ENCODE measurements around the gene CKS2. TPM values are rescaled to one million over a fixed set of nuclear protein-coding genes. Genes with fewer than 3 reads are reported as not detected.

The CKS2 gene
- total RNA-seq, 2 donors from 2014 or later: 11.9 to 18.1 TPM

DNA sequence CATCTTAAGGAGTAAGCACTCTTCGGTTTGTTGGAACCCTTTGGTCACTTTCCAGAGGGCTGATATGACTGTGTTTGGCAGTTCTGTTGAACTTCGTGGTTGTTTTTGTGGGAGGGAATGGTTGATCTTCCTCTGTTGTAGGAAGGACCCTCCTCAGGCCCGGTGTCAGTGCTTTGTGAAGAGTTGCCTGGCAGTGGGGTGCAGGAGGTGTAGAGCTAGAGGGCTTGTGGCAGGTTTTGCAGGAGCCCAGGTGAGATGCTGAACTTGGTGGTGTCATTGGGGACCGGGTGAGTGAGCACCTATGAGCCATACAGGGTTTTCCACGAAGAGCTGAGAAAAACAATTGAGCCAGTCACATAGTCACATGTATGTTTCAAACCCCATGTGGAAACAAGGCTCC, 34.5 kb downstream of the CKS2 start:
- peaks cover 23% of the 10 kb centered on the region for H3K4me1 Mint-ChIP-seq
- ATAC-seq (no peak), DNase-seq (no peak)
- H3K27ac Mint-ChIP-seq: peak overlapping the region; percentile 79
- H3K9me3 ChIP-seq (ENCODE audit: control insufficient read depth, low read length, poor library complexity, severe bottlenecking): no peaks in the 10 kb centered on the region
- peaks cover 24% of the 10 kb centered on the region for H3K36me3 Mint-ChIP-seq (ENCODE audit: low read depth)
- H3K4me3 Mint-ChIP-seq: no peak overlapping the region
- H3K27me3 Mint-ChIP-seq: no peaks in the 10 kb centered on the region

DNA sequence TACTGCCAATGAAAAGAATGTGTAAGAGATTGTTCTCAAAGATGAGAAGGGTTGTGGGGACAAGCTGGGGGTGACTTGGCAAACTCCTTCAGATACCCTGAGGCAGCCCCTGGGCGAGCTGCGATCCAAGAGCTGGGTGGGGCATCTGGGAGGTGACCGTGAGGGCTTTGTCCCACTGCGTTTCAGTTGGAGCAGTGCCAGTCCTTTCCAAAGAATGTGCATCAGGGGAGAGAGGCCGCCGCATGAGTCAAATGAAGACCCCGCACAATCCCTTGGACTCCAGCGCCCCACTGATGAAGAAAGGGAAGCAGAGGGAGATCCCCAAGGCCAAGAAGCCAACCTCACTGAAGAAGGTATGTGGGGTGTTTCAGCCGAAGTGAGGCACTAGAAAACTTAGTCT, 35.7 kb downstream of the CKS2 start:
- H3K4me1 Mint-ChIP-seq: peaks cover 29% of the 10 kb centered on the region
- no peak overlapping the region for H3K27ac Mint-ChIP-seq
- no peaks in the 10 kb centered on the region for H3K27me3 Mint-ChIP-seq
- DNase-seq: no peak
- H3K9me3 ChIP-seq (ENCODE audit: control insufficient read depth, low read length, poor library complexity, severe bottlenecking): no peaks in the 10 kb centered on the region
- no peak for ATAC-seq
- no peak overlapping the region for H3K4me3 Mint-ChIP-seq
- peaks cover 27% of the 10 kb centered on the region for H3K36me3 Mint-ChIP-seq (ENCODE audit: low read depth)

DNA sequence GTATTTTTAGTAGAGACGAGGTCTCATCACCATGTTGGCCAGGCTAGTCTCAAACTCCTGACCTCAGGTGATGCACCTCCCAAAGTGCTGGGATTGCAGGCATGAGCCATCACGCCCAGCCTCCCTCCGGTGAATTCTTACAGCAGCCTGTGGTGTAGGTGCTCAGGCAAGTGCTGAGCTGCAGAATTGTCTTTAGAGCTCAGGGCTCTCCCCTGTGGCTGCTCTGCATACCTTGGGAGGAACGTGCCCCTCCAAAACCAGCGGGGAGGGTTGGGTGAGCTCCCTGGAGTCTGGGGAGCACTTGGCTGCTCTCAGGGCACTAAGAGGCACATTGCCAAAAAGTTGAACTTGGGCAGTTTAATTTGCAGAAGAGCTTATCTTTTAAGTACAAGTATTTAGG, 36.7 kb downstream of the CKS2 start:
- Mint-ChIP-seq H3K4me1 (peaks cover 34% of the 10 kb centered on the region), H3K36me3 (ENCODE audit: low read depth) (peaks cover 22% of the 10 kb centered on the region), H3K27me3 (no peaks in the 10 kb centered on the region), H3K27ac (no peak overlapping the region), H3K4me3 (no peak overlapping the region)
- no peaks in the 10 kb centered on the region for H3K9me3 ChIP-seq (ENCODE audit: control insufficient read depth, low read length, poor library complexity, severe bottlenecking)
- ATAC-seq (no peak), DNase-seq (no peak)

DNA sequence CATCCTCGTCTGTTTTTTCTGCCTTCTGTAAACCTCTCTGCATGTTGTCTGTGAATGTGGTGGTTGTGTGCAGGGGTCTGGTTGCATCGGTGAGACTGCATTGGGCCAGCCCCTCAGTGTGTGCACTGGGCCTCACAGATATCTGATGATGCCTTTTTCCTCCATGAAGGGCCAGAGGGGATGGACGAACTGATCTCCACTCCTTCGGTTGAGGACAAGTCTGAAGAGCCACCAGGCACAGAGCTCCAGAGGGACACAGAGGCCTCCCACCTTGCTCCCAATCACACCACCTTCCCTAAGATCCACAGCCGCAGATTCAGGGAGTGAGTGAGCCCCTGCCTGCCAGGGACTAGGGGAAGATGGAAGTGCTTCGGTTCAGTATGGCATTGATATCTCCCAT, 38.6 kb downstream of the CKS2 start:
- H3K27ac Mint-ChIP-seq: peak overlapping the region; percentile 65
- no peaks in the 10 kb centered on the region for H3K27me3 Mint-ChIP-seq
- H3K36me3 Mint-ChIP-seq (ENCODE audit: low read depth): peaks cover 12% of the 10 kb centered on the region

DNA sequence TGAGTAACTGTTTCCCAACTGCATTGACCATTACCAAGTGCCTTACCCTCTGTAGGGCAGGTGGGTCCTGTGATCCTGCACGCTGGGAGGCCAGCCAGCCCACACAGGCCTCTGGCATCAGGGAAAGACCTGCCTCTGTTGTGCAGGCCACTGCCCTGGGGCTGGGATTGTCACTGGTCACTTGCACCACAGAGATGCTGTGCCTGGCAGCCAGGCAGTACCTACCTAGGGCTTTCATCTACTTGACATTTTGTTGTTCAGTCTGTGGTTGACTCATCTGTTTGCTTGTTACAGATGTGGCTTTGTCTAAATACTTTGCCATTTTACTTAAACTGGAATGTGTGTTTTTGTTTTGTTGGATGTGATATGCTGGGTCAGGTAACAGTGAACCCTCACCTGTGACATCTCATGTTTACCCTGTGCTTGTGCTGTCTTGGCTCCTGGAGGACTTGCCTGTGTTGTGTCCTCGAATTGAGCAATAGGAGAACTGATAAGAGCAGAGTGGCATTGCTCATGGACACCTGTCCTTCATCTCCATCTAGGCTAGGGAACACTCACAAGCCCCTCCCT, 40.1 kb downstream of the CKS2 start:
- H3K27ac Mint-ChIP-seq: peak overlapping the region; percentile 89
- ATAC-seq: no peak
- H3K9me3 ChIP-seq (ENCODE audit: control insufficient read depth, low read length, poor library complexity, severe bottlenecking): no peaks in the 10 kb centered on the region
- peaks cover 25% of the 10 kb centered on the region for H3K4me1 Mint-ChIP-seq
- H3K27me3 Mint-ChIP-seq: no peaks in the 10 kb centered on the region
- peaks cover 7% of the 10 kb centered on the region for H3K36me3 Mint-ChIP-seq (ENCODE audit: low read depth)
- DNase-seq: no peak
- no peak overlapping the region for H3K4me3 Mint-ChIP-seq

More for the DNA sequence above, 38.6 kb downstream of the CKS2 start:
- peaks cover 30% of the 10 kb centered on the region for H3K4me1 Mint-ChIP-seq
- DNase-seq (no peak), ATAC-seq (no peak)
- H3K9me3 ChIP-seq (ENCODE audit: control insufficient read depth, low read length, poor library complexity, severe bottlenecking): no peaks in the 10 kb centered on the region
- H3K4me3 Mint-ChIP-seq: no peak overlapping the region

DNA sequence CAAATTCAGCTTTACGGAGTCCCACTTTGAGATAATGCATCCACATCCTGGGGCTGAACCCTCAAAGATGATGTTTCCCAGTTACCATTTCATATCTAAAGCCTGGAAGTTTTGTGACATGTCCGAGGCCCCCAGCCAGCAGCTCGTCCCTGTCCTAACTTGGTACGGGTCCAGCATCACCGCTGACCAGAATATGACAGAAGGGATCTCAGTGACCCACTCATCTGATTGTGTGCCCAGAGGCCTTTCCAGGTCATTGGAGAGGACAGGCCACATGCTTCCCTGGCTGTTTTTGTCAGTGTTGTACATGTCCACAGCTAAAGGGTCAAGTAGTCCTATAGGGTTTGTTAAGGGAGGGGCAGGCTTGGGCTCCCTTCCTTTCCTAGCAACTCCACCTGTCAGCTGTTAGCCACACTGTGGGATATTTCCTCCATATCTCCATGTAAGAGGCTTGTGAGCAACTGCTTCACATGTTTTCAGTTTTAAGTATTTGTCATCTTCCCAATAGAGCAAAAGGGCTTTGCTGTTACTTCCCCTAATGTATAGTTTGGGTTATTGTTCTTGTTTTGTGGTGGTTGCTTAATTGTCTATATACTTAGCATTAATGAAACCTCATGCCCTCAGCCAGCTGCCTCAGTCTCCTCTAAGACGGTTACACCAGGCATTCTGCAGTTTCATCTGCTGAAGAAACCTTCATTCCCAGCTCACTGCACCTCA, 40.7 kb downstream of the CKS2 start:
- no peak for DNase-seq
- H3K27me3 Mint-ChIP-seq: no peaks in the 10 kb centered on the region
- peaks cover 29% of the 10 kb centered on the region for H3K4me1 Mint-ChIP-seq
- no peak for ATAC-seq
- peaks cover 7% of the 10 kb centered on the region for H3K36me3 Mint-ChIP-seq (ENCODE audit: low read depth)
- peak overlapping the region; percentile 73 for H3K4me3 Mint-ChIP-seq
- no peaks in the 10 kb centered on the region for H3K9me3 ChIP-seq (ENCODE audit: control insufficient read depth, low read length, poor library complexity, severe bottlenecking)
- peak overlapping the region; percentile 89 for H3K27ac Mint-ChIP-seq

DNA sequence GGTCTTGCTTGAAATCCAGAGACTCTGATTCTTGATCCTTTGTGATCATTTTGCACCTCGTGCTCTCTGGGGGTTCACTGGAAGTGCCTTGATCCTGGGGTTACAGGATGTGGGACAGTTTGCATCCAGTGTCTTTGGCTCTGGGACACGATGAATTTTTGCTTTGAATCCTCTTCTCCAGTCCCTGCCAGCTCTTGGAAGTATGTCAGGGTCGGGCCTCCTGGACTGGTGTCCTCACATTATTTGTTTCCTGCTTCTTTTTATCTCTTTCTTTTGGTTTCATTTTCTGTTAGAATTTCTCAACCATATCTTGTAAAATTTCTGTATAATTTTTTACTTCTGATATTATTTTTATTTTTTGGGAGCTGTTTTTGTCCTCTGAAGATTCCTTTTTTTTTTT, 41.5 kb downstream of the CKS2 start:
- peak overlapping the region; percentile 89 for H3K27ac Mint-ChIP-seq
- H3K4me3 Mint-ChIP-seq: peak overlapping the region; percentile 73
- H3K27me3 Mint-ChIP-seq: no peaks in the 10 kb centered on the region
- no peak for ATAC-seq
- H3K4me1 Mint-ChIP-seq: peaks cover 32% of the 10 kb centered on the region
- no peaks in the 10 kb centered on the region for H3K9me3 ChIP-seq (ENCODE audit: control insufficient read depth, low read length, poor library complexity, severe bottlenecking)
- peaks cover 7% of the 10 kb centered on the region for H3K36me3 Mint-ChIP-seq (ENCODE audit: low read depth)
- no peak for DNase-seq

DNA sequence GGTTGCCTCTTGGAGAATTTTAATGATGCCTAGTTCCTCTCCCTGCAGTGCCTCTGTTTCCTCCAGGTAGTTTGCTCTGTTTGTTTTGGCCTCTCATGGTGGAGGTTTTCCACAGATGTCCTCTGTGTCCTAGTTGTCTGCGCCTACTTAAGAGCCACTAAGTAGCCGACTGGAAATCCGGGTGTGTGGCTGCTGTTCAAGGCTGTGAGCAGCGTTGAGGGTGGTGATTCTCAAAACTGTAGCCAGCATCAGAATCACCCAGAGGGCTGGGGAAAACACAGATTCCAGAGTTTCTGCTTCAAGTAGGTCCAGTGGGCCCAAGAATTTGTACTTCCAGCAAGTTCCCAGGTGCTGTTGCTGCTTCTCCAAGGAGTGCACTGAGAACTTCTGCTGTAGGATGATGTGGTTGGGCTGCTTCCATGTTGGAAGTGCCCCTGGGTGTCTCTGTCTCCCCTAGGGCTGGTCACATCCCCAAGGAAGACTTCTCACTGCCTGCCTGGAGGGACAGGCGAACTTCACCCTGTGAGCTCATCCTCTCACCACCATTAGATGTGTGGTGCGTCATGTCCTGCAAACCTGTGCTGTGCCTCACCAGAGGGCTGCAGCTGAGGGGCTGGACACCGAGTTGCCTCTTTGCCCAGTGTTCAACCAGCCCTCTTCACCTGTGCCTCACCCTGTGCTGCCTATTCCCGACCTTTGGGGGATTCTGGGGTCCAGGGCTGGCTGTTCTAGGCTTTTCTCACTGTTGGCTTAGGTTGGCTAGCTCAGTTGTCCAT, 42.1 kb downstream of the CKS2 start:
- no peaks in the 10 kb centered on the region for H3K9me3 ChIP-seq (ENCODE audit: control insufficient read depth, low read length, poor library complexity, severe bottlenecking)
- H3K36me3 Mint-ChIP-seq (ENCODE audit: low read depth): peaks cover 9% of the 10 kb centered on the region
- H3K4me1 Mint-ChIP-seq: peaks cover 32% of the 10 kb centered on the region
- ATAC-seq (no peak), DNase-seq (no peak)
- peak overlapping the region; percentile 89 for H3K27ac Mint-ChIP-seq
- H3K4me3 Mint-ChIP-seq: peak overlapping the region; percentile 73
- H3K27me3 Mint-ChIP-seq: no peaks in the 10 kb centered on the region

DNA sequence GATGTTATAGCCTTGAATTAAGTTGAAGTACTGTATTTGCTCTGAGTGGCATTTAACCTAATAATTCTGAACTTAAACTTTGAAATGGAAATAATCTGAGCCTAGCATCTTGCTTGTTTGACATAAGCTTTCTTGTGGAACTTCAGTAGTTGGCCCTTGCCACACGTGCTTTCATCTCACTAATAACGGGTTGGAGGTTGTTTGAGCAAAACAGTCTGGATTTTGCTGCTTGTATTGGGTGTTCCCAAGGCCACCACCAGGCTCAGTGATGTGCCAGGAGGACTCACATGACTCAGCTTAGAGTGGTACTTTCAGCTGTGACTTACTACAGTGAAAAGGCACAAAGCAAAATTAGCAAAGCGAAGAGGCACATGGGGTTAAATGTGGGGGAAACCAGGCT, 43.0 kb downstream of the CKS2 start:
- peak overlapping the region; percentile 89 for H3K27ac Mint-ChIP-seq
- no peak overlapping the region for H3K4me3 Mint-ChIP-seq
- peaks cover 9% of the 10 kb centered on the region for H3K36me3 Mint-ChIP-seq (ENCODE audit: low read depth)
- ATAC-seq (no peak), DNase-seq (no peak)
- H3K9me3 ChIP-seq (ENCODE audit: control insufficient read depth, low read length, poor library complexity, severe bottlenecking): no peaks in the 10 kb centered on the region
- H3K27me3 Mint-ChIP-seq: no peaks in the 10 kb centered on the region
- H3K4me1 Mint-ChIP-seq: peaks cover 31% of the 10 kb centered on the region

DNA sequence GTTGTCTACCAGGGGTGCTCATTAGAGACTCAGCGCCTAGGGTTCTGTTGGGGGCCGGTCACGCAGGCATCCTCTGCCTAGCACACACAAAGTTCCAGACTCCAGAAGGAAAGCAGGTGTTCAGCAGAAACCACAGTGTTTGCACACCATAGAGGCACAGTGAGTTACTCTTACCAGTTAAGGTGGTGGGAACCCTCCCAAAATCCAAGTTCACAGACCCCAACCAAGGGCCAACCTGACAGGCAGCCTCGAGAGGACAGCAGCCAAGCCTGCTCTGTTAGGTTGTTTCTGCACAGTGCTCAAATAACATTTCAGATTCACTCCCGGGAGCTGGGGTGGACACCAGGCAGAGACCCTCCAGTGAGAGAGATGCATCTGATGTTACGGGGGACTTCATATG, 43.5 kb downstream of the CKS2 start:
- H3K27me3 Mint-ChIP-seq: no peaks in the 10 kb centered on the region
- H3K9me3 ChIP-seq (ENCODE audit: control insufficient read depth, low read length, poor library complexity, severe bottlenecking): no peaks in the 10 kb centered on the region
- ATAC-seq: no peak
- peaks cover 30% of the 10 kb centered on the region for H3K4me1 Mint-ChIP-seq
- peak overlapping the region; percentile 25 for H3K4me3 Mint-ChIP-seq
- H3K27ac Mint-ChIP-seq: peak overlapping the region; percentile 89
- no peak for DNase-seq
- peaks cover 9% of the 10 kb centered on the region for H3K36me3 Mint-ChIP-seq (ENCODE audit: low read depth)

DNA sequence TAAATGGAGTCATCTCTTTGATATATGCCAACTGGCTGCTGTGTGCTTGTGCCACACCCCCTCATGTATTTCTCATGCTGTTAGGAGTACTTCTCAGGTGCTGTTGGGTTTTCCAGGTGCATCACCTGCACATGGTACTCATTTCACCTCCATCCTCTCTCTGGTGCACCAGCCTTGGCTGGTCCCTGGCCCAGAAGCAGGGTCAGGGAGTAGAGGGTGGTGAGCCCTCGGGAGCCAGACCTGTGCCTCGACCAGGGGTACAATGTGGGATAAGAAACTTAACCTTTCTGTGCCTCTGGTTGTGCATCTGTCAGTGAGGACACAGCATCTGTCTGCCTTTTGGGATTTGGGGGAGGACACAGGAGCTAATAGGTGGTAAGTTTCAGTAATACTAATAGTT, 45.8 kb downstream of the CKS2 start:
- no peak for ATAC-seq
- H3K27ac Mint-ChIP-seq: no peak overlapping the region

DNA sequence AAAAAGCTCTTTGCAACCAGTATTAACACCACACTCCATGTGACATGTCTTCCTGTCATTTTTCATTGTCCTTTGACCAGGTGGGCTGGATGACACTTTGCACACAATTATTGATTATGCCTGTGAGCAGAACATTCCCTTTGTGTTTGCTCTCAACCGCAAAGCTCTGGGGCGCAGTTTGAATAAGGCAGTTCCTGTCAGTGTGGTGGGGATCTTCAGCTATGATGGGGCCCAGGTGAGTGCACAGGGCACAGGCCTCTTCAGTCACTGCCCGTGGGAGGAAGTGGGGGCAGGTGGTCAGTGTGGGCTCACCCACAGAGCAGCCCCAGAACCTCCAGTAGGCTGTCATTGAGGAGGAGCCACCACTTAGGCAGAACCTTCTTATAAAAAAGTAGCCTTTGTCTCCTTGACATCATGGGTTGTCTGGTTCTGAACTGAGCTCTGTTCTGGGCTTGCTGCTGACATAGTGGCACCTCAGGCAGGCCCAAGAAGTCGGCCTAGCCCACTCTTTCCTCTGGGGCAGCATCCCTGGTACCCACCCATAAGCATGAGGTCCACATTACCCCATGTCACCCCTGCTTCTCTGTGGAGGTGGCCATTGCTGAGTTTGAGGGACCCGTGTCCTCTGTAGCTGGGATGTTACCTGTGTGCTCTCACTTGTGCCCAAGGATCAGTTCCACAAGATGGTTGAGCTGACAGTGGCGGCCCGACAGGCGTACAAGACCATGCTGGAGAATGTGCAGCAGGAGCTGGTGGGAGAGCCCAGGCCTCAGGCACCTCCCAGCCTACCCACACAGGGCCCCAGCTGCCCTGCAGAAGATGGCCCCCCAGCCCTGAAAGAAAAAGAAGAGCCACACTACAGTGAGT, 46.6 kb downstream of the CKS2 start:
- H3K27ac Mint-ChIP-seq: peak overlapping the region; percentile 80
- no peaks in the 10 kb centered on the region for H3K9me3 ChIP-seq (ENCODE audit: control insufficient read depth, low read length, poor library complexity, severe bottlenecking)
- H3K4me3 Mint-ChIP-seq: no peak overlapping the region
- H3K4me1 Mint-ChIP-seq: peaks cover 17% of the 10 kb centered on the region
- no peak for DNase-seq
- peaks cover 10% of the 10 kb centered on the region for H3K36me3 Mint-ChIP-seq (ENCODE audit: low read depth)
- H3K27me3 Mint-ChIP-seq: no peaks in the 10 kb centered on the region
- no peak for ATAC-seq

More for the DNA sequence above, 45.8 kb downstream of the CKS2 start:
- no peak overlapping the region for H3K4me3 Mint-ChIP-seq
- no peak for DNase-seq
- peaks cover 10% of the 10 kb centered on the region for H3K36me3 Mint-ChIP-seq (ENCODE audit: low read depth)
- no peaks in the 10 kb centered on the region for H3K9me3 ChIP-seq (ENCODE audit: control insufficient read depth, low read length, poor library complexity, severe bottlenecking)
- peaks cover 24% of the 10 kb centered on the region for H3K4me1 Mint-ChIP-seq
- H3K27me3 Mint-ChIP-seq: no peaks in the 10 kb centered on the region
